Measurements from ENCODE around the gene NLRP2B.
"Not testable (repeated sequence)": the region's sequence is repeated elsewhere in the genome, so short reads cannot be mapped to it uniquely, and the experiment has no call there.

The NLRP2B gene

GRCh38 chrX:57680160-57680559 is at the start of gene NLRP2B:
TSS of gene NLRP2B (minus strand) at chrX:57680260.
- no peak for DNase-seq (ENCODE audit: low spot score)

DNA sequence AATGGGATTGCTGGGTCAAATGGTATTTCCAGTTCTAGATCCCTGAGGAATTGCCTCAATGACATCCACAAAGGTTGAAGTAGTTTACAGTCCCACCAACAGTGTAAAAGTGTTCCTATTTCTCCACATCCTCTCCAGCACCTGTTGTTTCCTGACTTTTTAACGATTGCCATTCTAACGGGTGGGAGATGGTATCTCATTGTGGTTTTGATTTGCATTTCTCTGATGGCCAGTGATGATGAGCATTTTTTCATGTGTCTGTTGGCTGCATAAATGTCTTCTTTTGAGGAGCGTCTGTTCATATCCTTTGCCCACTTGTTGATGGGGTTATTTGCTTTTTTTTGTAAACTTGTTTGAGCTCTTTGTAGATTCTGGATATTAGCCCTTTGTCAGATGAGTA is 45.9 kb upstream of the NLRP2B start:
- DNase-seq (ENCODE audit: low spot score): not testable (repeated sequence)

DNA sequence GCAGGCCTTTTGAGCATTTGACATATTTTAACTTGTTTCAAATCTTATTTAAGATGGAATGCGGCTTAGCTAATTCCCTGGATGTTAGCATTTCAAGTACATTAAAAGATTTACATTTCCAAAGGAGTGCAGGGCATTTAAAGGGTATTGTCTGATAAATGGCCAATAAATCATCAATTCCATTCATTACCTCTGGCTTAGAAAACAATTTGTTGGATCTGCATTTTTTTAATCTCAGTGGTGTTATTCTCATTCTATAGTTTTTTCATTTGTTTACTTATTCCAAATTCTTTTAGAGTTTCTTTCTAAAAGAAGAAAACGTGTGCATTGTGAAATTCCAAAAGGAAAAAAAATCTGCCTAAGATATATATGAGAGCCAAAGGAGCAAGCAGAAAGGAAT is 1.3 kb upstream of the NLRP2B start:
- DNase-seq (ENCODE audit: low spot score): no peak

DNA sequence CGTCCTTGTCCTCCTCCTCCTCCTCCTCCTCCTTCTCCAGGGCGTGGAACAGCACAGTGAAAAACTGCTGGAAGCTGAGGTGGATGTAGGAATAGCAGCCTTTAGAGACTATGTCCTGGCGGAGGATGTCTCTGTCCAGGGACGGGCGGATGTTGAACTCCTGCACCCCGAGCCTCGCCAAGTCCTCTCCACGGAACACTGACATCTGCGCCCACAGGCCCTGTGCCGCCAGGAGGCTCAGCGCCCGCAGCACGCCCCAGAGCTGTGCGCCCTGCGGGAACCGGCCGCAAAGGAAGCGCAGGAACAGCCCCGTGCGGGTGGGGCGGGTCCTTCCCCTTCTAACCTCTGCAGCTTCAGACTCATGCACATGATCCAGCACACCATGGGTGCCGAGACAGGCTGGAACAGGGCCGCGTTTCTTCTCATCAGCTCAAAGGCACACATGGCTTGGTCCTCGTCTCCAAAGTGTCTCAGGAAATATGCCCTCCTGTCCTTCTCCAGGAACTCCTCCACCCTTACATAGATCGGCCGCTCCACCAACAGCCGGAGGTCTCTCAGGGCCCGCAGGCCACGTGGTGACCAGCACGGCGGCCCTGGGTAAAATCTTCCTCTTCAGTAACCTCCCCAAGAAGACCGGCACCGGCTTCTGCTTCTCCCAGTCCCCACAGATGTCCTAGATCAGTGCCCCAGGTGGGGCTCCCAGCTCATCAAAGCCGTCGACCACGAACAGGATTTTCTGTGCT is 1.2 kb downstream of the NLRP2B start:
- no peak for DNase-seq (ENCODE audit: low spot score)

GRCh38 chrX:57677132-57677858 is 2.8 kb downstream of the NLRP2B start:
- no peak for DNase-seq (ENCODE audit: low spot score)

- DNase-seq (ENCODE audit: low spot score): no peak
Observed at GRCh38 chrX:57675320-57675719, 4.7 kb downstream of the NLRP2B start.

DNA sequence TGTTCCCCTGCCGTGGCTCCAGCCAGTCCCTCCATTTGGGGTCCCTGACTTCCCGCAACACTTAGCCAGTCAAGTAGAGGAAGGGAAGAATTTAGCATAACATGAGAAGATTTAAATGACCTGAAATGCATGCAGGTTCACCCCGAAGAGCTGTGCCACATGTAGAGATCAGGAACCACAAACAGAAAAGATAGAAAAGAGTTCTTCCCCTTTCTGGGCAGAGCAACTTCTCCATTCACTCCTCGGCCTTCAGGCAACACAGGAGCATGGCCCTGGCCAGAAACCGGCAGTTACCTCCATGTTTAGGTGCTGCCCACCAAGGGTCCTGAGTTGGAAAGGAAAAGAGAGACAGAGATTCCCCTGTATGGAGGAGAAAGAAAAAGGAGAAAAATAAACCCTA is 5.2 kb downstream of the NLRP2B start:
- DNase-seq (ENCODE audit: low spot score): no peak

GRCh38 chrX:57669961-57670360 is 10.1 kb downstream of the NLRP2B start:
- no peak for DNase-seq (ENCODE audit: low spot score)

GRCh38 chrX:57667010-57667409 is 13.1 kb downstream of the NLRP2B start:
- DNase-seq (ENCODE audit: low spot score): no peak

- no peak for DNase-seq (ENCODE audit: low spot score)
Observed at GRCh38 chrX:57655065-57655464, 25.0 kb downstream of the NLRP2B start.

GRCh38 chrX:57652705-57653104 is 27.4 kb downstream of the NLRP2B start:
- no peak for DNase-seq (ENCODE audit: low spot score)

GRCh38 chrX:57651169-57651919 is 28.7 kb downstream of the NLRP2B start:
- no peak for DNase-seq (ENCODE audit: low spot score)

- no peak for DNase-seq (ENCODE audit: low spot score)
Observed at GRCh38 chrX:57647020-57647419, 33.0 kb downstream of the NLRP2B start.

- DNase-seq (ENCODE audit: low spot score): no peak
Observed at GRCh38 chrX:57643698-57644097, 36.4 kb downstream of the NLRP2B start.

- no peak for DNase-seq (ENCODE audit: low spot score)
Observed at GRCh38 chrX:57641338-57641737, 38.7 kb downstream of the NLRP2B start.

DNA sequence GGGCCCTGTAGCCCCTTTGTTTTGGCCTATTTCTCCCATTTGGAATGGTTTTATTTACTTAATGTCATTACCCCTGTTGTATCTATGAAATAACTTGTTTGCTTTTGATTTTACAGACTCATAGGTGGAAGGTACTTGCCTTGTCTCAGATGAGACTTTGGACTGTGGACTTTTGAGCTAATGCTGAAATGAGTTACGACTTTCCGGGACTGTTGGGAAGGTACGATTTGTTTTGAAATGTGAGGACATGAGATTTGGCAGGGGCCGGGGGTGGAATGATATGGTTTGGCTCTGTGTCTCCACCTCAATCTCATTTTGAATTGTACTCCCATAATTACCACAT is 39.4 kb downstream of the NLRP2B start:
- no peak for DNase-seq (ENCODE audit: low spot score)

GRCh38 chrX:57629438-57629837 is 50.6 kb downstream of the NLRP2B start:
- DNase-seq (ENCODE audit: low spot score): not testable (repeated sequence)
